ENCODE data around the gene HLA-DMB. TPM values are rescaled to one million over a fixed set of nuclear protein-coding genes. Genes with fewer than 3 reads are reported as not detected.

HLA-DMB gene
- total RNA-seq = 0.07 TPM in 1 of 2 replicates, not detected in the other

- DNase-seq (ENCODE audit: low read depth, low spot score) = peak; percentile 47
These were observed at the start of gene HLA-DMB for GRCh38 chr6:32940656-32941213. Gene HLA-DMB, minus strand, starts transcription at chr6:32941028. Its CDS starts 221 bp downstream, at chr6:32940807.

- DNase-seq (ENCODE audit: low read depth, low spot score) = no peak
These were observed 48.5 kb upstream of the HLA-DMB start for GRCh38 chr6:32989368-32989767.

- peak; percentile 67 for DNase-seq (ENCODE audit: low read depth, low spot score)
These were observed 44.0 kb upstream of the HLA-DMB start for GRCh38 chr6:32984622-32985389.

- DNase-seq (ENCODE audit: low read depth, low spot score) = no peak
These were observed 43.3 kb upstream of the HLA-DMB start for GRCh38 chr6:32983964-32984621.

- no peak for DNase-seq (ENCODE audit: low read depth, low spot score)
These were observed 42.6 kb upstream of the HLA-DMB start for GRCh38 chr6:32983493-32983848.

- no peak for DNase-seq (ENCODE audit: low read depth, low spot score)
These were observed 42.1 kb upstream of the HLA-DMB start for GRCh38 chr6:32982702-32983492.

- no peak for DNase-seq (ENCODE audit: low read depth, low spot score)
These were observed 41.4 kb upstream of the HLA-DMB start for GRCh38 chr6:32982084-32982701.

- DNase-seq (ENCODE audit: low read depth, low spot score) = no peak
These were observed 39.7 kb upstream of the HLA-DMB start for GRCh38 chr6:32980488-32981038.

- DNase-seq (ENCODE audit: low read depth, low spot score) = no peak
These were observed 39.1 kb upstream of the HLA-DMB start for GRCh38 chr6:32979720-32980487.

- no peak for DNase-seq (ENCODE audit: low read depth, low spot score)
These were observed 37.1 kb upstream of the HLA-DMB start for GRCh38 chr6:32977953-32978324.

- DNase-seq (ENCODE audit: low read depth, low spot score) = no peak
These were observed 36.6 kb upstream of the HLA-DMB start for GRCh38 chr6:32977272-32977952.

- no peak for DNase-seq (ENCODE audit: low read depth, low spot score)
These were observed 35.7 kb upstream of the HLA-DMB start for GRCh38 chr6:32976334-32977069.

- no peak for DNase-seq (ENCODE audit: low read depth, low spot score)
These were observed 35.1 kb upstream of the HLA-DMB start for GRCh38 chr6:32975886-32976285.

GRCh38 chr6:32974541-32975308 is 33.9 kb upstream of the HLA-DMB start:
- no peak for DNase-seq (ENCODE audit: low read depth, low spot score)

- DNase-seq (ENCODE audit: low read depth, low spot score) = no peak
These were observed 33.1 kb upstream of the HLA-DMB start for GRCh38 chr6:32974016-32974333.

- no peak for DNase-seq (ENCODE audit: low read depth, low spot score)
These were observed 32.6 kb upstream of the HLA-DMB start for GRCh38 chr6:32973144-32974015.

- no peak for DNase-seq (ENCODE audit: low read depth, low spot score)
These were observed 31.7 kb upstream of the HLA-DMB start for GRCh38 chr6:32972353-32973143.

Measured in pulmonary artery endothelial cell (primary cell).